GM23338 (cell line): ENCODE results near the gene VCPKMT. TPM values are rescaled to one million over a fixed set of nuclear protein-coding genes. Genes with fewer than 3 reads are reported as not detected.

Source experiments
- ATAC-seq: fragments of 200-7000 bp; cut with Tn5 transposase; 3 replicates; pipeline ENCODE4 v1.9.1; 2020
- DNase-seq: peaks from one replicate; pipeline ENCODE4 v3.0.0-alpha.2; 2015; ENCODE audit warnings: low spot score
- H2AFZ ChIP-seq: fragments of 200-600 bp; sonication (generic); 2 replicates; pipeline ENCODE4 v1.8.0; 2016; ENCODE audit warnings: antibody characterized with exemption, mild to moderate bottlenecking, moderate library complexity
- H3F3A ChIP-seq: fragments of 200-600 bp; sonication (generic); replicated peaks from 2 replicates; pipeline ENCODE4 v1.8.0; 2017; ENCODE audit warnings: antibody characterized with exemption, mixed run types, low read depth
- H3K27ac ChIP-seq: fragments of 200-600 bp; sonication (generic); 2 replicates; pipeline ENCODE4 v1.6.1; 2016; ENCODE audit warnings: low read depth
- H3K27me3 ChIP-seq: fragments of 200-600 bp; sonication (generic); 2 replicates; pipeline ENCODE4 v1.8.0; 2016; ENCODE audit warnings: mild to moderate bottlenecking, mixed run types, moderate library complexity; ENCODE audit not compliant: insufficient read depth
- H3K36me3 ChIP-seq: fragments of 200-600 bp; sonication (generic); 2 replicates; pipeline ENCODE4 v1.8.0; 2016; ENCODE audit warnings: mild to moderate bottlenecking; ENCODE audit not compliant: insufficient read depth
- H3K4me1 ChIP-seq: fragments of 200-600 bp; sonication (generic); 2 replicates; pipeline ENCODE4 v1.8.0; 2016; ENCODE audit warnings: mild to moderate bottlenecking, moderate library complexity; ENCODE audit not compliant: insufficient read depth
- H3K4me2 ChIP-seq: fragments of 200-600 bp; sonication (generic); 2 replicates; pipeline ENCODE4 v1.7.1; 2017; ENCODE audit warnings: mixed run types
- H3K4me3 ChIP-seq: fragments of 200-600 bp; sonication (generic); 2 replicates; pipeline ENCODE4 v1.6.1; 2016; ENCODE audit warnings: mixed run types
- H3K79me2 ChIP-seq: fragments of 200-600 bp; sonication (generic); replicated peaks from 2 replicates; pipeline ENCODE4 v1.8.0; 2017; ENCODE audit warnings: mild to moderate bottlenecking; ENCODE audit not compliant: insufficient read depth
- H3K9me2 ChIP-seq: fragments of 200-600 bp; sonication (generic); 2 replicates; pipeline ENCODE4 v1.8.0; 2017; ENCODE audit not compliant: insufficient read depth
- H4K20me1 ChIP-seq: fragments of 200-600 bp; sonication (generic); replicated peaks from 2 replicates; pipeline ENCODE4 v1.8.0; 2017; ENCODE audit warnings: mild to moderate bottlenecking; ENCODE audit not compliant: insufficient read depth
- H3K27ac Mint-ChIP-seq: 2 replicates; pipeline ENCODE4 v1.8.0; 2020; ENCODE audit warnings: inconsistent platforms, mild to moderate bottlenecking, moderate library complexity, mixed read lengths
- H3K27me3 Mint-ChIP-seq: 3 replicates; pipeline ENCODE4 v1.8.0; 2022; ENCODE audit warnings: low read depth, mild to moderate bottlenecking, moderate library complexity, mixed read lengths, inconsistent platforms; ENCODE audit not compliant: insufficient read depth, poor library complexity
- H3K36me3 Mint-ChIP-seq: 3 replicates; pipeline ENCODE4 v1.8.0; 2021; ENCODE audit warnings: low read depth, mild to moderate bottlenecking, inconsistent platforms, moderate library complexity, mixed read lengths
- H3K4me1 Mint-ChIP-seq: 3 replicates; pipeline ENCODE4 v1.8.0; 2020; ENCODE audit warnings: mild to moderate bottlenecking, inconsistent platforms, mixed read lengths
- H3K4me3 Mint-ChIP-seq: 3 replicates; pipeline ENCODE4 v1.8.0; 2021; ENCODE audit warnings: moderate library complexity, mild to moderate bottlenecking, inconsistent platforms, mixed read lengths
- H3K9me3 Mint-ChIP-seq: 3 replicates; pipeline ENCODE4 v1.8.0; 2020; ENCODE audit warnings: moderate library complexity, mild to moderate bottlenecking, inconsistent platforms, mixed read lengths
- CREB1 ChIP-seq: fragments of 250-450 bp; sonication (Bioruptor Pico); IDR thresholded peaks from 2 replicates; pipeline ENCODE4 v1.5.0; 2020; ENCODE audit warnings: low read depth, mild to moderate bottlenecking, moderate library complexity
- EZH2 ChIP-seq: fragments of 200-600 bp; sonication (generic); IDR thresholded peaks from one replicate; pipeline ENCODE4 v1.8.0; 2017; ENCODE audit warnings: antibody characterized with exemption, mild to moderate bottlenecking, low read depth; ENCODE audit not compliant: unreplicated experiment
- EZH2phosphoT487 ChIP-seq: fragments of 200-600 bp; sonication (generic); IDR thresholded peaks from one replicate; pipeline ENCODE4 v1.8.1; 2018; ENCODE audit warnings: antibody characterized with exemption; ENCODE audit not compliant: unreplicated experiment
- JUNB ChIP-seq: IDR thresholded peaks from one replicate; pipeline ENCODE4 v1.6.1; 2016; ENCODE audit warnings: antibody characterized with exemption; ENCODE audit not compliant: unreplicated experiment
- NANOG ChIP-seq: IDR thresholded peaks from 2 replicates; pipeline ENCODE4 v1.6.1; 2016; ENCODE audit warnings: antibody characterized with exemption, borderline replicate concordance
- POLR2AphosphoS5 ChIP-seq: IDR thresholded peaks from 2 replicates; pipeline ENCODE4 v1.6.1; 2016; ENCODE audit warnings: antibody characterized with exemption, low read depth
- REST ChIP-seq: IDR thresholded peaks from one replicate; pipeline ENCODE4 v1.6.1; 2018; ENCODE audit warnings: antibody characterized with exemption; ENCODE audit not compliant: unreplicated experiment
- STAT1 ChIP-seq: IDR thresholded peaks from one replicate; pipeline ENCODE4 v1.6.1; 2016; ENCODE audit warnings: antibody characterized with exemption; ENCODE audit not compliant: unreplicated experiment
- ZNF114 ChIP-seq: fragments of 250-450 bp; sonication (Bioruptor Pico); IDR thresholded peaks from 2 replicates; pipeline ENCODE4 v1.5.0; 2020; ENCODE audit warnings: mild to moderate bottlenecking, moderate library complexity
- ZNF331 ChIP-seq: fragments of 250-450 bp; sonication (Bioruptor Pico); IDR thresholded peaks from 2 replicates; pipeline ENCODE4 v1.5.0; 2020; ENCODE audit warnings: low read depth, mild to moderate bottlenecking, moderate library complexity
- ZNF462 ChIP-seq: fragments of 250-450 bp; sonication (Bioruptor Pico); IDR thresholded peaks from 2 replicates; pipeline ENCODE4 v1.5.0; 2020; ENCODE audit warnings: mild to moderate bottlenecking, moderate library complexity
- polyA plus RNA-seq: library from polyadenylated mRNA; unstranded; fragments of >200 nt; fragmentation: Nextera tagmentation; extraction: Ambion mirVana; gene quantifications from 2 replicates; pipeline ENCODE4 v1.2.1, GENCODE V29; 2016
- total RNA-seq: library from RNA; depleted of rRNA; stranded (reverse); fragments of >200 nt; shearing (Covaris generic); gene quantifications from 2 replicates; pipeline ENCODE4 v1.2.3, GENCODE V29; 2014
- TF ChIP-seq, protein P1 (sequence below), 2 experiments: fragments of 200-600 bp in 1 of 2; sonication (generic) in 1 of 2; conservative IDR thresholded peaks; 2 replicates each; pipeline versions ENCODE4 v1.5.1 to v1.6.1; 2016 to 2017; ENCODE audit warnings: antibody characterized with exemption in 2 of 2, low read depth in 2 of 2, mild to moderate bottlenecking in 2 of 2, moderate library complexity in 1 of 2
- TF ChIP-seq, protein P2 (sequence below): IDR thresholded peaks from 2 replicates; pipeline ENCODE4 v1.6.1; 2016; ENCODE audit warnings: antibody characterized with exemption

The VCPKMT gene
- total and polyA plus RNA-seq, 2 experiments from 2014 or later, result 12.3 to 15.8 TPM

DNA sequence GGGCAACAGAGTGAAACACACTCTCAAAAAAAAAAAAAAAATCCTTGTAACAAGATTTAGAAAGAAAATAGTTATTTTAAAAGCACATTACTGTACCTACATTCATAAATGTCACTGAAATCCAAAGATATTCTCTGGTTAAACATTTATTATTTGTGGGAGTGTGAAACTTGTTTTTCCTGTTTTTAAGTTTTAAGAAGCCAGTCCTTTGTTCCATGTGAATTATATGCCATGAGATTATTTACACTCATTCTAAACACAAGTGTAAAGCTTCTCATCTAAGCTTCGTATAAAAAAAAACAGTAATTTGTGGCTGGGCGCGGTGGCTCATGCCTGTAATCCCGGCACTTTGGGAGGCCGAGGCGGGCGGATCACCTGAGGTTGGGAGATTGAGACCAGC, 15.0 kb downstream of the VCPKMT start:
- no peaks in the 10 kb centered on the region for H3K36me3 Mint-ChIP-seq
- no peaks in the 10 kb centered on the region for H3K79me2 ChIP-seq
- no peak for DNase-seq
- H3F3A ChIP-seq, result no peaks in the 10 kb centered on the region
- no peak overlapping the region for H3K4me3 ChIP-seq
- H3K4me1 ChIP-seq, result no peaks in the 10 kb centered on the region
- no peak for ATAC-seq
- TF ChIP-seq STAT1 (no peak), CREB1 (CRISPR knock-in tag) (no peak), NANOG (no peak), EZH2phosphoT487 (no peak), ZNF462 (no peak), JUNB (no peak), REST (no peak), ZNF331 (CRISPR knock-in tag) (no peak), ZNF114 (CRISPR knock-in tag) (no peak), POLR2AphosphoS5 (no peak), EZH2 (no peak)
- TF ChIP-seq, protein P1, sequence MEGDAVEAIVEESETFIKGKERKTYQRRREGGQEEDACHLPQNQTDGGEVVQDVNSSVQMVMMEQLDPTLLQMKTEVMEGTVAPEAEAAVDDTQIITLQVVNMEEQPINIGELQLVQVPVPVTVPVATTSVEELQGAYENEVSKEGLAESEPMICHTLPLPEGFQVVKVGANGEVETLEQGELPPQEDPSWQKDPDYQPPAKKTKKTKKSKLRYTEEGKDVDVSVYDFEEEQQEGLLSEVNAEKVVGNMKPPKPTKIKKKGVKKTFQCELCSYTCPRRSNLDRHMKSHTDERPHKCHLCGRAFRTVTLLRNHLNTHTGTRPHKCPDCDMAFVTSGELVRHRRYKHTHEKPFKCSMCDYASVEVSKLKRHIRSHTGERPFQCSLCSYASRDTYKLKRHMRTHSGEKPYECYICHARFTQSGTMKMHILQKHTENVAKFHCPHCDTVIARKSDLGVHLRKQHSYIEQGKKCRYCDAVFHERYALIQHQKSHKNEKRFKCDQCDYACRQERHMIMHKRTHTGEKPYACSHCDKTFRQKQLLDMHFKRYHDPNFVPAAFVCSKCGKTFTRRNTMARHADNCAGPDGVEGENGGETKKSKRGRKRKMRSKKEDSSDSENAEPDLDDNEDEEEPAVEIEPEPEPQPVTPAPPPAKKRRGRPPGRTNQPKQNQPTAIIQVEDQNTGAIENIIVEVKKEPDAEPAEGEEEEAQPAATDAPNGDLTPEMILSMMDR (conservative IDR thresholded peaks at IDR 0.05; ENCODE audit: low read depth in 2 of 2), result no peak
- TF ChIP-seq, protein P2, sequence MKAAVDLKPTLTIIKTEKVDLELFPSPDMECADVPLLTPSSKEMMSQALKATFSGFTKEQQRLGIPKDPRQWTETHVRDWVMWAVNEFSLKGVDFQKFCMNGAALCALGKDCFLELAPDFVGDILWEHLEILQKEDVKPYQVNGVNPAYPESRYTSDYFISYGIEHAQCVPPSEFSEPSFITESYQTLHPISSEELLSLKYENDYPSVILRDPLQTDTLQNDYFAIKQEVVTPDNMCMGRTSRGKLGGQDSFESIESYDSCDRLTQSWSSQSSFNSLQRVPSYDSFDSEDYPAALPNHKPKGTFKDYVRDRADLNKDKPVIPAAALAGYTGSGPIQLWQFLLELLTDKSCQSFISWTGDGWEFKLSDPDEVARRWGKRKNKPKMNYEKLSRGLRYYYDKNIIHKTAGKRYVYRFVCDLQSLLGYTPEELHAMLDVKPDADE, result no peak
- H3K27me3 ChIP-seq, result no peaks in the 10 kb centered on the region
- H3K4me2 ChIP-seq, result no peak overlapping the region
- H3K9me3 Mint-ChIP-seq, result no peaks in the 10 kb centered on the region
- H3K27ac ChIP-seq, result no peak overlapping the region
- no peak overlapping the region for H2AFZ ChIP-seq
- no peaks in the 10 kb centered on the region for H3K36me3 ChIP-seq
- H3K4me1 Mint-ChIP-seq, result no peaks in the 10 kb centered on the region
- no peaks in the 10 kb centered on the region for H4K20me1 ChIP-seq
- no peak overlapping the region for H3K4me3 Mint-ChIP-seq
- no peak overlapping the region for H3K27ac Mint-ChIP-seq
- peaks cover 5% of the 10 kb centered on the region for H3K27me3 Mint-ChIP-seq
- H3K9me2 ChIP-seq, result 0 out of 2 replicates have a peak, but pooled peaks cover 2% of the 10 kb centered on the region
